Posterior cingulate gyrus (tissue), 11 donors: Measurements from ENCODE around the gene TSPAN18.
A peak's percentile ranks its signal among the peaks of the same experiment; 100 is the strongest.

Experiments
- DNase-seq, 10 donors: peaks; one replicate each; pipeline versions ENCODE4 v3.0.0 to v3.0.0-alpha.2; 2020 to 2021; ENCODE audit warnings: mixed read lengths in 3 of 10
- intact Hi-C: fragments of 100-400 bp; cut with DNase I; formaldehyde crosslinking; loops from one replicate; pipeline ENCODE4 v1.15.1; 2023

Gene TSPAN18

DNA sequence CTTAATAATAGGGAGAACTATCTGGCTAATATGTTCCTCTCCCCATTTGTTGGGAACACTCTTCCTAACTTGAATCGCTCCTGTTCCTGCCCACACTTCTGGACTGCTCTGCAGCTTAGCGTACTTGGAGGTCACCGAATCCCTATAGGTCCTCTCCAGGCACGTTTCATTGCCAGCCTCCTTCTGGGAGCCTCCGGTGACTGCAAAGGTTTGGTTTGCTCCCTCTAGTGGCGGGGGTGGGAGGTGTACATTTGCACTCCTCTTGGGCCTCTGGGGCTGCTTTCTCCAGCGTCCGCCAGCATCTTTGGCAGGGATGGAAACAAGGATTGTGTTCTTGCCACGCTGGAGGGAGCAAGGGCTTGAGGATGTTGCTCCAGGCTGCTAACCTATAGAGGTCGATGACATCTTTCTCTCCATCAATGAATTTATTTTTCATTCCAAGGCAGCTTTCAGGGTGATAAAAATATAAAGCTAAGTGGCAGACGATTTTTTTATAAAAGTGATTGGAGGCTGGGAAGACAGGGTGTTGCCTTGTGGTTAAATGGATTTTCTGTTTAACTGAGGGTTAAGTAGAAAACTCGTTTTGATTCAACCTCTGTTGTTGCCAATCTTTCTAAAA lies 48.7 kb downstream of the TSPAN18 start:
- intact Hi-C loops: loop anchor here (5.0 kb wide), 1 partner anchor 153 kb away; no protein-coding TSS in a partner anchor
- peak in 3 of 10 donors; percentile 17 to 25 (median 24) for DNase-seq

DNA sequence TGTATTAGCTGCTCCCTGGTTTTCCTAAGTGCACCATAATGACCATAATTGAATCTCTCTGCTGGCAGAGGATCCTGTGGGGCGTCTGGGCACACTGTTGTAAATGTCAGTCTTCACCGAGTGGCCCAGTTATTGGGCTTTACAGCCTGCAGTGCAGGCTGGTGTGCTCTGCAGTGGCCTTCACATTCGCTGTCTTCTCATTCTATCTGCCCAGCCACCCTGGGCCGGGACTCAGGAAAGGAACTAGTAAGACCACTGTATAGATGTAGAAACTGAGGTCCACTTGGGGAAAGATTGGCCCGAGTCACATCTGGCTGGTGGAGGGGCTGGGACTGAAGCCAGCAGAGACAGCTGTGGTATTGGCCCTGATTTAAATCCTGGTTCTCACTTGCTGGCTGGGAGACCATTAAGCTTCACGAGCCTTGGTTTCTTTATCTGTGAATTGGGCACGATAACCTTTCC lies 49.3 kb downstream of the TSPAN18 start:
- intact Hi-C loops: loop anchor here (5.0 kb wide), 1 partner anchor 154 kb away; no protein-coding TSS in a partner anchor
- DNase-seq: no peak

- intact Hi-C loops: loop anchor here (5.0 kb wide), 1 partner anchor 154 kb away; no protein-coding TSS in a partner anchor
- no peak for DNase-seq
These were observed 49.9 kb downstream of the TSPAN18 start for GRCh38 chr11:44776551-44777208.

DNA sequence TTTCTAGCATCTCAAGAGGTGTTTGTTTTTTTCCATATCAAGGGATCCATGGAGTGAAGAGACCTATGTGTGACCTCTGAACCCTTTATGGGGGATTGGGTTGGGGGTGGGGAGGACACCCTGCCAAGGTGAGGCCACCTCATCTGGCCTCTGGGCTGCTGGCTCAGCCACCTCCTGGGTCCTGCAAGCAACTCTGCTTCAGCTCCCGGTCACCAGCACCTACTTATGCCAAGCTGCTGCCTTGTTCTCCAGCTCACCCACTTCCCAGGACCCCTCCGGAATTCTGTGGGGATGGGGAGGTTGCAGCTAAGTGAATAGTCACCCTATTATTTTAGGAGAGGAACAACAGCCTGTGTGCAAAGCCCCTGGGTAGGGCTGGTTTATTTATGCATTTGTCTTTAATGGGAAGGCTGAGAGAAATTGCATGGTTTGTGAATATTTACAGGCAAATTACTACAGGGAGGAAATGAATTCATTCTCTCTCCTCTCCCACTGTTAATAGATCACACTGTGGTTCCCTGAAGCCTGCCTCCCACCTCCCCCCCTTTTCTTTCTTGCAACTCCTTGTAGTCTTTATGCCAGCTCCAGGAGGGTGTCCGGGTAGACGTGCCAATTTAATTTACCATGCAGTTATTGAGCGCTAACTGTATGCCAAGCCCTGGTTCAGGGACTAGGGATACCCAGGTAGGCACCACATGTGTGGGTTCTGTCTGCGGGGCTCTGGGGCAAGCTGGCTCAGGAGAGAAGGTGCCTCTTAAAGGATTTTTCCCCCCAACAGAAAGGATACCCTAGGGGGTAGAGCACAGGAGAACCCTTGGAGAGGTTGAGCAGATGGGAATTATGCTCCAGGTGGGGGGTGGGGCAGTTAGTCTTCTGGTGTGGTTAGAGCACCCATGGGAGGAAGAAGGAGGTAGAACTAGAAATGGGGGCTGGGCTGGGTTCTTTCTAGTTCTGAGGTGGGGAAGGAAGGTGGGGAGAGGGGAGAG lies 50.7 kb downstream of the TSPAN18 start:
- intact Hi-C loops: loop anchor here (5.0 kb wide), 1 partner anchor 155 kb away; no protein-coding TSS in a partner anchor
- no peak for DNase-seq

DNA sequence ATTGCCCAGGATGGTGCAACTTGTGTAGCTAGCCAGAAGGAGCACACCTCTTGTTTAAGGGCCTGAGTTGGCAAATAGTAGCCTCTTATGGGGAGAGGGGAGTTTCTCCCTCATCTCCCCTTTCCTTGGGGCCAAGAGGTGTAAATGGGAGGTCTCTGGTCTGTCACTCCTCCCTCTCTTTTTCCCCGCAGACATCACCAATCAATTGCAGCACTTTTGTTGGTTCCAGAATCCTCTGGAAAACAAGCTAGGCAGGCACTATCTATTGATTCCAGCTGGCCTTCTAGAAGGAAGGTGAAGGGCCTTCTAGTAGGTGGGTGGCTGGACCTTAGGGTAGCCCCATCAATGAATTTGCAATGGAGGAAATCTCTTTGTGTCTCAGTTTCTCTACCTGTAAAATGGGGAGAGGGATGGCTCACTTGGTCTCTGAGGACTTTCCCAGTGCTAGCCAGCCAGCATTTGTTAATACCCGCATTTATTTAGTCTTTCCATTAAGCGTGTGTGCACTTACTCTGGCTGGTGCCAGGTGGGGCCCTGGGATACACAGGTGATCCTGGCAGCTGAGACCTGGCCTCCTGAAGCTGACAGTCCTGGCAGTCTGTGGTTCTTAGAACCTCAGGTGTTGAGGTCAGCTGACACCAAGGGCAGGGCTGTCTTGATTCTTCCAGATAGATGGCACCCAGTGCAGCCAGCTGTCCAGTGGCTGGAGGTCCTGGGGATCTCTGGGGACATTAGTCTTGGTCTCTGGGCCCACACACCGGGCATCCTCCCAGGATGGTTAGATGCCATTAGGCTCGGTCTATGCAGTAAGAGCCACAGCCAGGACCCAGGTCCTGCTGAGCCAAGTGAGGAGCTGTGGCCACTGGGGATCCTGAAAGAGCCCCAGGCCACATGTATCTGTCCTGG lies 51.7 kb downstream of the TSPAN18 start:
- peak in 1 of 10 donors; percentile 29 for DNase-seq
- intact Hi-C loops: loop anchor here (5.0 kb wide), 1 partner anchor 156 kb away; no protein-coding TSS in a partner anchor

DNA sequence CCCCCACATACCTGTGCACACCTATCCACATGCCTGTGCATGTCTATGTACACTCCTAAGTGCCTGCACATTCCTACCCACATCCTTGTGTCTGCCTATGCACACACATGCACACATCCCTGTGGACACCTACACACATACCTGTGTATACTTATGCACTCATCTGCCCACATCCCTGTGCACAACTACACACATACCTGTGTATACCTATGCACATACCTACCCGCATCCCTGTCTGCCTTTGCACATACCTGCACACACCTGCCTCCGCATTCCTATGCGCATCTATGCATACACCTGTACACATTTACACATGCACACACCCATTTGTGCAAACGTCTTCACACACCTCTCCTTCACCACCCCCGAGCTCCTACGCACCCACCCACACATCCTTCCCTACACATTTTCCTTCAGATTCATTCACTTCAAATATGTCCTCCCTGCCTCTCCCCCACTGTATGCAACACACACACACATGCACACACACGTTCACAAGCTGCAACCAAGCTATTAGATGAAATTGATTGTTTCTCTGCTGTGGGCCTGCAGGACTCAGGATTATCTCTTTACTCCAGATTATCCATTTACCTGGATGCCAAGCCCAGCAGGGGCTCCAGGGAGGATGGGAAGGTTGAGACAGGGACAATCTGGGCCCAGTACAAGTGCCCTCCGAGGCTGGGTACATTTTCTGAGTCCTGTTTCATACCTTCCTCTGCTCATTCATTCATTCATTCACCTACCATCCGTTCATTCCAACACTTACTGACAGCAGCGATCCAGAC lies 53.2 kb downstream of the TSPAN18 start:
- intact Hi-C loops: loop anchor here (5.0 kb wide), 1 partner anchor 158 kb away; no protein-coding TSS in a partner anchor
- DNase-seq: peak in 1 of 10 donors; percentile 19

DNA sequence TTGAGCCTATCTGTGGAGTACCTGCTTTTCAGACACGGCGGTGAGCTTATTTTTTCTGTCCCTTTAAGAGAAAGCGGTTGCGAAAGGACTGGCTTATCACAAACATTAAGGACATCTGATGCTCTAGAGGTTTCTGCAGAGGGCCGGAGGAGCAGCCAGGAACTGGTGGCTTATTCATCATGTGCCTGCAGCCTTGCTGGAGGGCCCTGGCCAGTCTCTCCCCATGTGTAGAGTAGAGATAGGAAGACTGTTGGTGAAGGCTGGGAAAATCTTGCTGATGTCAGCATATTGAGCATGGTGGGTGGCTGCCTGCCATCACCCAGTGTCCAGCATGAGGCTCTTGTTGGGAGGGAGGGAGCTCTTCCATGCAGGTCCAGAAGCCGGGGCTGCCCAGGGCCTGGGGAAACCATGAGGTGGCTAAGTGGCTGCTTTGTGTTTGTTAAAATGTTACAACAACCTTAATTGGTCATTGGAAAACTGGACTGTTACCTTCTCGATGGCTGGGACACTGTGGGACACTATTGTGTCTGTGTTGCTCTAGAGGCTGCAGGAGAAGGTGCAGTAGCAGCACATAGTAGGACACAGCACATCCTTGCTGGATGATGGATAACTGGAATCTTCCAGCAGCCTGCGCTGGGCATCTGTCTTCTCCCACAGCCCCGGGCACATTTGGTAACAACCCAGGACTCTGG lies 54.3 kb downstream of the TSPAN18 start:
- peak in 1 of 10 donors; percentile 29 for DNase-seq
- intact Hi-C loops: no loop called here

GRCh38 chr11:44781655-44782054 lies 54.9 kb downstream of the TSPAN18 start:
- intact Hi-C loops: no loop called here
- no peak for DNase-seq

DNA sequence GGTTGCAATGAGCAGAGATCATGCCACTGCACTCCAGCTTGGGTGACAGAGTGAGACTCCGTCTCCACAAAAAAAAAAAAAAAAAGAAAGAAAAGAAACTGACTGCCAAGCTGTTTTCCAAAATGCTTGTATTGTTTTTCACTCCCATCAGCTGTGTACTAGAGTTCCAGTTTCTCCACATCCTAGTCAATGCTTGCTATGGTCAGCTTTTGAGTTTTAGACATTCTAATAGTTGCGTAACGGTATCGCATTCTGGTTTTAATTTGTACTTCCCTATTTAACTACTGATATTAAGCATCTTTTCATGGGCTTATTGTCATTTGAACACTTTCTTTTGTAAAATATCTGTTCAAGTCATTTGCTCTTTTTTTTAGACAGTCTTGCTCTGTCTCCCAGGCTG lies 55.7 kb downstream of the TSPAN18 start:
- intact Hi-C loops: no loop called here
- DNase-seq: no peak

GRCh38 chr11:44784436-44784760 lies 57.6 kb downstream of the TSPAN18 start:
- no peak for DNase-seq
- intact Hi-C loops: no loop called here

DNA sequence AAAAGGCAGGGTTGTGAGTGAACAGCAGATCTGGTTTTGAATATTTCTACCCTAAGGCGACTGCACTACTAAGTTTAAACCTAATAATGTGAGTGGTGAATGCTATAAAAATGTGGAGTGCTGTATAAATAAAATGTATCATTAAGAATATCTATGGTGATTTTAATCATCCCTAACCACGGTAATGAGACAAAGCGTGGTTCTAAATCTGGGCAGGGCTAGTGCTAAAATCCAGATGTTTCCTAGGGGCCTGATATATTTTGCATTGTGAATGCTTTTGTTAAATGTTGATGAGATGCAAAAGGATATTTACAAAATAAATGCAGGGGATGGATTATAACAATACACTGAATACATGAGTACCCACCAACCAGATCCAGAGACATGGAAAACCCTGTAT lies 58.1 kb downstream of the TSPAN18 start:
- intact Hi-C loops: no loop called here
- DNase-seq: no peak

DNA sequence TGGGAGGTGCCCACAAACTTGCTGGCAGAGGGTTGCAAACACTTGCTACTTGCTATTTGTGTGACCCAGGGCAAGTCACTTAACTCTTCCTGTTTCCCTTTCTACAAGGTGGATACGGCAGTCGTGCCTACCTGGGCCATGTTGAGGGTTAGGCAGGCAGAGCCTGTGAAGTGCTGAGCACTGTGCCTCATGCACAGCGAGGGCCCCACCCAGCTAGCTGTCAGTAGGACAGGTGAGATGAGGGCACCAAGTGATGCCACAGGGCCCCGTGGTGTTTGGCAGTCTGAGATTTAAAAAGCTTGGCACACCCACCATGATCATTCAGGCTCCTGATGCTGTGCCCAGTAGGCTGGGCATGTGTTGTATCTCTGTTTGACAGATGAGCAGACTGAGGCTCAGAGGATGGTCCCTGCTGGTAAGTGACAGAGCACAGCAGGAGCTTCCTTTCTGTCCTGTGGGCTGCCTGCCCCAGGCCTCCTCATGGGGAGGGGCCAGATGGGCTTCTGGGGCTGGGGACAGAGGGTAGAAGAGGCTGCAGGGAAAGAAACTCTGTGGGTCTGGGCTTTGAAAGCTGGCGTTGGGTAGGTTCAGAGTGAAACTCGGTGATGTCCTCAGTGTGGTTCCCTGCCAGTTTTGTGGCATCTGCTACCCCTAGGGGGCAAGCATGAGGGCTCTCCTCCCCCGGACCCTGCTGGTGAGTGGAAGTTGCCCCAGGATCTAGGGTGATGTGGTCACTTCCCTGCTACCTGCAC lies 59.3 kb downstream of the TSPAN18 start:
- intact Hi-C loops: no loop called here
- DNase-seq: no peak

- intact Hi-C loops: no loop called here
- no peak for DNase-seq
These were observed 60.3 kb downstream of the TSPAN18 start for GRCh38 chr11:44787070-44787469.

GRCh38 chr11:44787981-44788380 lies 61.2 kb downstream of the TSPAN18 start:
- intact Hi-C loops: no loop called here
- DNase-seq: peak in 1 of 10 donors; percentile 69

DNA sequence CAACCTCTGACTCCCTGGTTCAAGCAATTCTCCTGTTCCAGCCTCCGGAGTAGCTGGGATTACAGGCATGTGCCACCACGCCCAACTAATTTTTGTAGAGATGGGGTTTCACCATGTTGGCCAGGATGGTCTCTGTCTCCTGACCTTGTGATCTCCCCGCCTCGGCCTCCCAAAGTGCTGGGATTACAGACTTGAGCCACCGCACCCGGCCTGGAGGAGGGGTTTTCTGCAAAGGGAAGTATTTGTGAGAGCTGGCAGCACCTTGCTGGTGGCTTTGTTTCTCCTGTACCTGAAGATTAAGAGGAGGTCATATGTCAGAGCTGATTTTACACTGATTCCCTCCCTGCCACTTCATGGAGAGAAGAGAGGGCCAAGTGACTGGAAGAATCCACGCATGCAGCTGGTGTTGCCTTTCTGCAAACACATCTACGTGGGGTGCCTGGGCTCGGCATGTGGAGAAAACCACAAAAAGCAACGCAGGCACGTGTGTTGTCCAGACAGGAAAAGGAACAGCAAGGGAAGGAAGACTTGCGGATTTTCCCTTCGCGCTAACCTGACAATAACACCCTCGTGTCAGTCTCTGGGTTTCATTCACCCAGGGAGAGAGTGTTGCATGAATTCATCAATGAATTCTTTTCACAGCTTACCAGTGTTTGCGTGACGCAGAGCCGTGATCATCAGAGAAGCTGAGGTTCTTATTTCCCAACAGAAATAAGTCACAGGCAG lies 61.9 kb downstream of the TSPAN18 start:
- intact Hi-C loops: no loop called here
- DNase-seq: peak in 1 of 10 donors; percentile 30

DNA sequence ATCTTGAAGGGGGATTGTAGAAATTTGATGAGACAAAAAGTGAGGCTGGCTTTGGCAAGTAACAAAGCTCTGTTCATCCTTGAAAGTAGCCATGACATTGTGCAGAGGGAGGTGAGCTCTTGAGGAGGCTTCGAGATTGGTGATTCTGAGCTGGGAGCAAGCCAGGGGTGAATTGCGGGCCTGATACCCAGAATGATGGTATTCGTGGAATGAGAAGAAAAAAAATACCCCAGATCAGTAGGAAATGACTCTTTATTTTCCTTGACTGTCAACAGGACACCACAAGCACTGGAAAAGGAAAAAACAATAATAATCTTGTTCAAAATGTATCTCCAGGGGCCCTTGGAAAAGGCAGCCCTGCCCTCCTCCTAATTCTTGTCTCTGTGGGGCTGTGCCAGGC lies 62.7 kb downstream of the TSPAN18 start:
- peak in 1 of 10 donors; percentile 9 for DNase-seq
- intact Hi-C loops: no loop called here

DNA sequence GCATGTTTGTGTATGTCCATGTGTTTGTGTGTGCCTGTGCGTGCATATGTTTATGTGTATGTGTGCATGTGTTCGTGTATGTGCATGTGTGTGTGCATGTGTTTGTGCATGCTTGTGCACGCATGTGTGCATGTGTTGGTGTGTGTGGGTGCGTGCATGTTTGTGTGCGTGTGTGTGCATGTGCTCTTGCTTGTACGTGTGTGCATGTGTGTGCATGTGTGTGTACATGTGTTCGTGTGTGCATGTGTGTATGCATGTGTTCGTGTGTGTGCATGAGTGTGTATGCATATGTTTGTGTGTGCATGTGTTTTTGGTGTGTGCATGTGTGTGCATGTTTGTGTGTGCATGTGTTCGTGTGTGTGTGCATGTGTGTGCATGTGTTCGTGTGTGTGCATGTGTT lies 63.4 kb downstream of the TSPAN18 start:
- peak in 1 of 10 donors; percentile 13 for DNase-seq
- intact Hi-C loops: no loop called here
